HEK293 (cell line): ENCODE results near the gene FAM181B.
A peak's percentile ranks its signal among the peaks of the same experiment; 100 is the strongest.

Experiments used
- CTCF ChIA-PET: fragments of 350-600 bp; formaldehyde crosslinking; extraction: SDS; loops from one replicate; lab custom pipeline; 2021; ENCODE audit warnings: antibody characterized with exemption; lab: Yijun Ruan, JAX
- POLR2A ChIA-PET: fragments of 300-600 bp; formaldehyde crosslinking; extraction: SDS; loops from one replicate; lab custom pipeline; 2020; ENCODE audit warnings: antibody characterized with exemption, inconsistent platforms; lab: Yijun Ruan, JAX
- H3K27ac ChIP-seq: fragments of 200-500 bp; sonication (Bioruptor generic); 2 replicates; pipeline ENCODE4 v1.5.1; 2014; ENCODE audit warnings: low read depth, low read length, control low read depth, inconsistent platforms; ENCODE audit errors: extremely low read depth
- H3K36me3 ChIP-seq, 2 experiments: fragments of 200-500 bp in 1 of 2; sonication (Bioruptor generic) in 1 of 2; 1 replicate in 1 of 2; 2 replicates in 1 of 2; pipeline ENCODE4 v1.5.1; 2014 to 2017; ENCODE audit warnings: inconsistent platforms in 2 of 2, low read length in 2 of 2; ENCODE audit not compliant: control insufficient read depth in 2 of 2, insufficient read depth in 1 of 2
- H3K4me1 ChIP-seq: fragments of 200-500 bp; sonication (Bioruptor generic); 2 replicates; pipeline ENCODE4 v1.5.1; 2014; ENCODE audit warnings: mild to moderate bottlenecking, low read length, inconsistent platforms; ENCODE audit not compliant: control insufficient read depth, insufficient read depth
- H3K4me3 ChIP-seq: 2 replicates; pipeline ENCODE4 v1.5.1; 2011; ENCODE audit warnings: low read depth, mild to moderate bottlenecking, control low read depth, low read length, moderate library complexity
- H3K9me3 ChIP-seq: fragments of 200-500 bp; sonication (Bioruptor generic); 2 replicates; pipeline ENCODE4 v1.5.1; 2014; ENCODE audit warnings: low read depth, low read length, inconsistent platforms; ENCODE audit not compliant: control insufficient read depth, insufficient read depth
- BCL11B ChIP-seq: fragments of 450-650 bp; formaldehyde crosslinking; IDR thresholded peaks from 2 replicates; pipeline ENCODE4 v1.5.1; 2016; ENCODE audit warnings: low read depth, missing biosample characterization, missing genetic modification characterization
- GFI1B ChIP-seq: fragments of 450-650 bp; formaldehyde crosslinking; IDR thresholded peaks from 2 replicates; pipeline ENCODE4 v1.5.1; 2016; ENCODE audit warnings: missing biosample characterization, missing genetic modification characterization
- GLI4 ChIP-seq: fragments of 450-650 bp; formaldehyde crosslinking; IDR thresholded peaks from 2 replicates; pipeline ENCODE4 v1.5.1; 2016; ENCODE audit warnings: missing biosample characterization, missing genetic modification characterization
- GLIS1 ChIP-seq: fragments of 450-650 bp; formaldehyde crosslinking; IDR thresholded peaks from 2 replicates; pipeline ENCODE4 v1.5.1; 2016; ENCODE audit warnings: missing biosample characterization, missing genetic modification characterization
- GLIS2 ChIP-seq: fragments of 450-650 bp; formaldehyde crosslinking; IDR thresholded peaks from 2 replicates; pipeline ENCODE4 v1.5.1; 2016; ENCODE audit warnings: missing biosample characterization, missing genetic modification characterization
- HOXC10 ChIP-seq: sonication (generic); formaldehyde crosslinking; IDR thresholded peaks from 2 replicates; pipeline ENCODE4 v1.8.1; 2023; ENCODE audit warnings: mild to moderate bottlenecking, missing genetic modification reagents
- KLF10 ChIP-seq: fragments of 450-650 bp; IDR thresholded peaks from 2 replicates; pipeline ENCODE4 v1.5.1; 2018; ENCODE audit warnings: missing biosample characterization, mild to moderate bottlenecking, missing genetic modification characterization
- KLF8 ChIP-seq: fragments of 450-650 bp; formaldehyde crosslinking; IDR thresholded peaks from 2 replicates; pipeline ENCODE4 v1.5.1; 2016; ENCODE audit warnings: missing biosample characterization, missing genetic modification characterization
- OSR2 ChIP-seq: fragments of 450-650 bp; formaldehyde crosslinking; IDR thresholded peaks from 2 replicates; pipeline ENCODE4 v1.5.1; 2016; ENCODE audit warnings: missing biosample characterization, missing genetic modification characterization
- ZBTB7A ChIP-seq: fragments of 450-650 bp; formaldehyde crosslinking; IDR thresholded peaks from 2 replicates; pipeline ENCODE4 v1.5.1; 2016; ENCODE audit warnings: low read depth, missing biosample characterization, missing genetic modification characterization
- ZBTB8A ChIP-seq: fragments of 450-650 bp; formaldehyde crosslinking; IDR thresholded peaks from 2 replicates; pipeline ENCODE4 v1.5.1; 2016; ENCODE audit warnings: missing biosample characterization, missing genetic modification characterization
- ZNF132 ChIP-seq: fragments of 450-650 bp; formaldehyde crosslinking; IDR thresholded peaks from 2 replicates; pipeline ENCODE4 v1.5.1; 2017; ENCODE audit warnings: missing biosample characterization, missing genetic modification characterization, borderline replicate concordance
- ZNF16 ChIP-seq: fragments of 450-650 bp; formaldehyde crosslinking; IDR thresholded peaks from 2 replicates; pipeline ENCODE4 v1.5.1; 2016; ENCODE audit warnings: low read depth, missing biosample characterization, missing genetic modification characterization
- ZNF169 ChIP-seq: fragments of 450-650 bp; formaldehyde crosslinking; IDR thresholded peaks from 2 replicates; pipeline ENCODE4 v1.5.1; 2016; ENCODE audit warnings: missing biosample characterization, missing genetic modification characterization
- ZNF266 ChIP-seq: fragments of 450-650 bp; formaldehyde crosslinking; IDR thresholded peaks from 2 replicates; pipeline ENCODE4 v1.5.1; 2016; ENCODE audit warnings: missing biosample characterization, missing genetic modification characterization, low read depth
- ZNF292 ChIP-seq: fragments of 450-650 bp; formaldehyde crosslinking; IDR thresholded peaks from 2 replicates; pipeline ENCODE4 v1.5.1; 2016; ENCODE audit warnings: low read depth, missing biosample characterization, missing genetic modification characterization, borderline replicate concordance
- ZNF335 ChIP-seq: fragments of 450-650 bp; formaldehyde crosslinking; conservative IDR thresholded peaks from 2 replicates; pipeline ENCODE4 v1.5.1; 2016; ENCODE audit warnings: missing biosample characterization, missing genetic modification characterization
- ZNF501 ChIP-seq: fragments of 450-650 bp; formaldehyde crosslinking; IDR thresholded peaks from 2 replicates; pipeline ENCODE4 v1.5.1; 2016; ENCODE audit warnings: missing biosample characterization, missing genetic modification characterization
- ZNF560 ChIP-seq: fragments of 450-650 bp; formaldehyde crosslinking; IDR thresholded peaks from 2 replicates; pipeline ENCODE4 v1.5.1; 2017; ENCODE audit warnings: missing biosample characterization, missing genetic modification characterization, borderline replicate concordance
- ZNF561 ChIP-seq: fragments of 450-650 bp; IDR thresholded peaks from 2 replicates; pipeline ENCODE4 v1.5.1; 2018; ENCODE audit warnings: missing biosample characterization, missing genetic modification characterization, borderline replicate concordance
- ZNF571 ChIP-seq: fragments of 450-650 bp; formaldehyde crosslinking; IDR thresholded peaks from 2 replicates; pipeline ENCODE4 v1.5.0; 2017; ENCODE audit warnings: missing biosample characterization, missing genetic modification characterization
- ZNF596 ChIP-seq: fragments of 450-650 bp; IDR thresholded peaks from 2 replicates; pipeline ENCODE4 v1.5.0; 2018; ENCODE audit warnings: missing biosample characterization, mild to moderate bottlenecking, missing genetic modification characterization, moderate library complexity
- ZNF654 ChIP-seq: fragments of 450-650 bp; formaldehyde crosslinking; IDR thresholded peaks from 2 replicates; pipeline ENCODE4 v1.5.1; 2016; ENCODE audit warnings: low read depth, missing biosample characterization, missing genetic modification characterization
- ZNF701 ChIP-seq: fragments of 450-650 bp; formaldehyde crosslinking; IDR thresholded peaks from 2 replicates; pipeline ENCODE4 v1.5.1; 2016; ENCODE audit warnings: missing biosample characterization, missing genetic modification characterization
- ZNF776 ChIP-seq: fragments of 450-650 bp; formaldehyde crosslinking; IDR thresholded peaks from 2 replicates; pipeline ENCODE4 v1.5.0; 2017; ENCODE audit warnings: missing biosample characterization, missing genetic modification characterization, borderline replicate concordance
- TF ChIP-seq, protein P1 (sequence below): fragments of 450-650 bp; formaldehyde crosslinking; IDR thresholded peaks from 2 replicates; pipeline ENCODE4 v1.5.1; 2016; ENCODE audit warnings: missing biosample characterization, missing genetic modification characterization
- TF ChIP-seq, protein P2 (sequence below): fragments of 450-650 bp; formaldehyde crosslinking; IDR thresholded peaks from 2 replicates; pipeline ENCODE4 v1.5.1; 2016; ENCODE audit warnings: missing biosample characterization, missing genetic modification characterization

The FAM181B gene

DNA sequence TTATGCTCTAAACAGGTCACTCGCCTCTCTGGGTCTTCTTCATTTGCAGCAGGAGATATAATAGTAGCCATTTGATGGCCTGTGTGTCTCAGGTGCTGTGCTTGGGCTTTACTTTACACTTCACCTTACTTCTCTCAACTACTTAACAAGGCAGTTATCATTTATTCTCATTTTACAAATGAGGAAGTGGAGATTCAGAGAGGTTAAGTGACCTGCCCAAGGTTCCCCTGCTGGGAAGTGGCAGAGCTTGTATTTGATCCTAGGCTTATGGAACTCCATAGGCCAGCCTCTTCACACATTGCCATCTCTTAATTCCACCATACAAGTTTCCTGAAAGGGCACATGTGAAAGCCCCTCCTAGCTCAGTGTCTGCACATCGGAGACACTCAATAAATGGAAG is 30.4 kb downstream of the FAM181B start (continued):
- TF ChIP-seq GFI1B (tag by site-specific recombination): no peak
- no peak for TF ChIP-seq KLF8 (tag by site-specific recombination)
- no peak for TF ChIP-seq ZNF266 (tag by site-specific recombination)
- TF ChIP-seq ZNF501 (tag by site-specific recombination): no peak
- TF ChIP-seq ZNF571 (tag by site-specific recombination): no peak
- no peak for TF ChIP-seq ZNF292 (tag by site-specific recombination)
- TF ChIP-seq ZBTB8A (tag by site-specific recombination): no peak
- TF ChIP-seq GLI4 (tag by site-specific recombination): no peak
- TF ChIP-seq ZNF596 (tag by site-specific recombination): no peak
- no peak for TF ChIP-seq ZNF169 (tag by site-specific recombination)
- TF ChIP-seq GLIS2 (tag by site-specific recombination): no peak
- TF ChIP-seq, all 188 proteins: peak for 0

DNA sequence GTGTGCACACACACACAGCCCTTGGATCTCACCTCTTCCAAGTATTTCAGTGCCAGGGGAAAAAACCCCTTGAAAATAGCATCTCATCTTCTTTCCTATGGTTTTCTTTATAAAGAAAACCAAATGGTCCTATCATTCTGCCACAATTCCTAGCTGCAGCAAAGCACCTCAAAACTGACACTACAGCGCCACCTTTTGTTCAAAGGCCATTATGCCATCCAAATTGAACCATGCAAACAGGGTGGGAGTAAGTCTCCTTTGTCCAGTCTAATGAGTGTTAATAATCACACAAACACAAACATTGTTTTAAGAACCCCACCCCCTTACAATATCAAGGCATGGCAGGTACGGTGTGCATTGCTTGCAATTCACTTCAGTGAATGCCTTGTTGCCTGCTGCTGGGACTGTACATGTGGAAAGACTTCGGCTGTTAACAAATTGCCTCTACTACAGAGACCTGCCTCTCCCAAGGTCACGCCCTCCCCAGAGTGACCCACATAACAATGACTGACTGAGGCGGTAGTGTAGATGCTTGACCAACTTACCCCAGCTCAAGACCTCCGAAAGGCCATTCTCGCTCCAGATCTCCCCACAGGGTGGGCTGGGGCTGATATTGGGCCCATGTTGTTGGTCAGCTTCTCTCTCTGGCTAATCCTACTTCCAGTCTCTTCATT is 31.7 kb downstream of the FAM181B start:
- ChIA-PET CTCF (interaction anchor here (0.7 to 2.3 kb wide), 19 partner anchors 8 to 1057 kb away, joined by 3 to 12 read pairs (median 4); no protein-coding TSS in a partner anchor), POLR2A (no interaction called here)
- Histone ChIP-seq H3K27ac (no peak overlapping the region), H3K9me3 (no peaks in the 10 kb centered on the region), H3K36me3 (no peaks in the 10 kb centered on the region), H3K4me3 (no peak overlapping the region), H3K4me1 (no peaks in the 10 kb centered on the region)
- TF ChIP-seq BCL11B (tag by site-specific recombination) (no peak), ZNF654 (tag by site-specific recombination) (peak; percentile 77)

GRCh38 chr11:82698576-82699352 is 34.9 kb downstream of the FAM181B start:
- CTCF ChIA-PET: interaction anchor here (1.0 to 1.1 kb wide), 2 partner anchors 30 to 1040 kb away, joined by 3 read pairs; no protein-coding TSS in a partner anchor
- no peak overlapping the region for H3K4me3 ChIP-seq
- H3K27ac ChIP-seq: no peak overlapping the region
- POLR2A ChIA-PET: no interaction called here
- no peaks in the 10 kb centered on the region for H3K9me3 ChIP-seq
- H3K36me3 ChIP-seq: no peaks in the 10 kb centered on the region
- H3K4me1 ChIP-seq: no peaks in the 10 kb centered on the region
- TF ChIP-seq OSR2 (tag by site-specific recombination) (no peak), KLF10 (tag by site-specific recombination) (no peak), ZNF776 (tag by site-specific recombination) (no peak), GLIS1 (tag by site-specific recombination) (no peak), ZNF132 (no peak), ZNF701 (tag by site-specific recombination) (no peak), HOXC10 (CRISPR knock-in tag) (no peak), ZBTB7A (tag by site-specific recombination) (no peak), ZNF561 (tag by site-specific recombination) (no peak), ZNF335 (tag by site-specific recombination) (no peak), ZNF560 (no peak), ZNF16 (tag by site-specific recombination) (no peak)
- TF ChIP-seq, protein P1, sequence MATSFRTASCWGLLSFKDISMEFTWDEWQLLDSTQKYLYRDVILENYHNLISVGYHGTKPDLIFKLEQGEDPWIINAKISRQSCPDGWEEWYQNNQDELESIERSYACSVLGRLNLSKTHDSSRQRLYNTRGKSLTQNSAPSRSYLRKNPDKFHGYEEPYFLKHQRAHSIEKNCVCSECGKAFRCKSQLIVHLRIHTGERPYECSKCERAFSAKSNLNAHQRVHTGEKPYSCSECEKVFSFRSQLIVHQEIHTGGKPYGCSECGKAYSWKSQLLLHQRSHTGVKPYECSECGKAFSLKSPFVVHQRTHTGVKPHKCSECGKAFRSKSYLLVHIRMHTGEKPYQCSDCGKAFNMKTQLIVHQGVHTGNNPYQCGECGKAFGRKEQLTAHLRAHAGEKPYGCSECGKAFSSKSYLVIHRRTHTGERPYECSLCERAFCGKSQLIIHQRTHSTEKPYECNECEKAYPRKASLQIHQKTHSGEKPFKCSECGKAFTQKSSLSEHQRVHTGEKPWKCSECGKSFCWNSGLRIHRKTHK (tag by site-specific recombination): no peak
- TF ChIP-seq, protein P2, sequence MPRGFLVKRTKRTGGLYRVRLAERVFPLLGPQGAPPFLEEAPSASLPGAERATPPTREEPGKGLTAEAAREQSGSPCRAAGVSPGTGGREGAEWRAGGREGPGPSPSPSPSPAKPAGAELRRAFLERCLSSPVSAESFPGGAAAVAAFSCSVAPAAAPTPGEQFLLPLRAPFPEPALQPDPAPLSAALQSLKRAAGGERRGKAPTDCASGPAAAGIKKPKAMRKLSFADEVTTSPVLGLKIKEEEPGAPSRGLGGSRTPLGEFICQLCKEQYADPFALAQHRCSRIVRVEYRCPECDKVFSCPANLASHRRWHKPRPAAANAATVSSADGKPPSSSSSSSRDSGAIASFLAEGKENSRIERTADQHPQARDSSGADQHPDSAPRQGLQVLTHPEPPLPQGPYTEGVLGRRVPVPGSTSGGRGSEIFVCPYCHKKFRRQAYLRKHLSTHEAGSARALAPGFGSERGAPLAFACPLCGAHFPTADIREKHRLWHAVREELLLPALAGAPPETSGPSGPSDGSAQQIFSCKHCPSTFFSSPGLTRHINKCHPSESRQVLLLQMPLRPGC (tag by site-specific recombination): no peak
